Gastroesophageal sphincter (tissue), 4 donors: Measurements from ENCODE around the gene DYNLL2. TPM values are rescaled to one million over a fixed set of nuclear protein-coding genes. Genes with fewer than 3 reads are reported as not detected.
A peak's percentile ranks its signal among the peaks of the same experiment; 100 is the strongest.
"Not testable (repeated sequence)": the region's sequence is repeated elsewhere in the genome, so short reads cannot be mapped to it uniquely, and the experiment has no call there.

Experiments
- ATAC-seq: fragments of 150-250 bp; one replicate; pipeline ENCODE4 v1.9.1; 2016; ENCODE audit warnings: mild to moderate bottlenecking, moderate library complexity
- H3K27ac ChIP-seq, 4 donors: fragments of 200-600 bp; sonication (generic) in 3 of 4; 1 replicate in 3 of 4; 2 replicates in 1 of 4; pipeline ENCODE4 v1.5.1; 2016 to 2019
- H3K27me3 ChIP-seq: fragments of 200-600 bp; sonication (generic); one replicate; pipeline ENCODE4 v1.5.1; 2019
- H3K36me3 ChIP-seq, 2 donors: fragments of 200-600 bp; sonication (generic); one replicate each; pipeline ENCODE4 v1.5.1; 2019; ENCODE audit warnings: control low read depth in 1 of 2
- H3K4me1 ChIP-seq, 3 donors: fragments of 200-600 bp; sonication (generic); 1 replicate in 2 of 3; 2 replicates in 1 of 3; pipeline ENCODE4 v1.5.1; 2016 to 2019; ENCODE audit warnings: control low read depth in 2 of 3
- H3K4me3 ChIP-seq, 2 donors: fragments of 200-600 bp; sonication (generic); one replicate each; pipeline ENCODE4 v1.5.1; 2019; ENCODE audit warnings: mild to moderate bottlenecking in 1 of 2, moderate library complexity in 1 of 2
- H3K9me3 ChIP-seq, 3 donors: fragments of 200-600 bp; sonication (generic); one replicate each; pipeline ENCODE4 v1.5.1; 2017 to 2019; ENCODE audit warnings: control low read depth in 2 of 3
- EP300 ChIP-seq: sonication (generic); formaldehyde crosslinking; IDR thresholded peaks from one replicate; pipeline ENCODE4 v1.6.1; 2017; ENCODE audit warnings: antibody characterized with exemption, mild to moderate bottlenecking
- POLR2A ChIP-seq, 2 donors: fragments of 450-650 bp; IDR thresholded peaks; one replicate each; pipeline ENCODE4 v1.6.1; 2017; ENCODE audit warnings: antibody characterized with exemption in 2 of 2, mild to moderate bottlenecking in 2 of 2, moderate library complexity in 1 of 2
- POLR2AphosphoS5 ChIP-seq: sonication (generic); formaldehyde crosslinking; IDR thresholded peaks from one replicate; pipeline ENCODE4 v1.6.1; 2017; ENCODE audit warnings: antibody characterized with exemption
- WGBS, 2 donors: methylation state at CpG; one replicate each; pipeline ENCODE4 v1.1.5; 2018; ENCODE audit warnings: low coverage in 1 of 2; 5-methylcytosine and 5-hydroxymethylcytosine counted together
- total RNA-seq, 4 donors: library from RNA; depleted of rRNA; stranded (reverse); fragments of >200 nt; gene quantifications; one replicate each; pipeline ENCODE4 v1.1.0, GENCODE V29; 2016
- TF ChIP-seq, protein P1 (sequence below), 4 experiments: fragments of 200-600 bp in 2 of 4; fragments of 450-650 bp in 2 of 4; sonication (generic) in 1 of 4; IDR thresholded peaks; one replicate each; pipeline ENCODE4 v1.5.1; 2017 to 2019; ENCODE audit warnings: antibody characterized with exemption in 4 of 4, mild to moderate bottlenecking in 2 of 4, moderate library complexity in 2 of 4

DYNLL2 gene
- total RNA-seq, 4 donors from 2014 or later = 26.1 to 38.2 (median 31.3) TPM

DNA sequence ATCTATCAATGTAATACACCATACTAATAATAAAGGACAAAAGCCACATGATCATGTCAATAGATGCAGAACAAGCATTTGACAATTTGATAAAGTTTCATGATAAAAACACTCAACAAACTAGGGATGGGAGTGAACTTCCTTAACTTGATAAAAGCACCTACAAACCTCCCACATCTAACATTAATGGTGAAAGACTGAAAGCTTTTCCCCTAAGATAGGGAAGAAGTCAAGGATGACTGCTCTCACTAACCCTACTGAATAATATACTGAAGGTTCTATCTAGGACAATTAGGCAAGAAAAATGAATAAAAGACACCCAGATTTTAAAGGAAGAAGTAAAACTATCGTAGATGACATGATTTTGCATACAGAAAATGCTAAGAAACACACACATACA is 10.4 kb upstream of the DYNLL2 start:
- WGBS, 2 donors = 44 to 69% methylated on average over 1 of the region's 1 CpG
- Histone ChIP-seq H3K4me3 (no peak overlapping the region), H3K27me3 (peaks cover 15% of the 10 kb centered on the region), H3K4me1 (no peaks in the 10 kb centered on the region), H3K36me3 (no peaks in the 10 kb centered on the region), H3K27ac (no peak overlapping the region), H3K9me3 (no peaks in the 10 kb centered on the region)
- TF ChIP-seq POLR2AphosphoS5 (no peak), EP300 (no peak), POLR2A (IDR thresholded peaks at IDR 0.05) (no peak)
- TF ChIP-seq, protein P1, sequence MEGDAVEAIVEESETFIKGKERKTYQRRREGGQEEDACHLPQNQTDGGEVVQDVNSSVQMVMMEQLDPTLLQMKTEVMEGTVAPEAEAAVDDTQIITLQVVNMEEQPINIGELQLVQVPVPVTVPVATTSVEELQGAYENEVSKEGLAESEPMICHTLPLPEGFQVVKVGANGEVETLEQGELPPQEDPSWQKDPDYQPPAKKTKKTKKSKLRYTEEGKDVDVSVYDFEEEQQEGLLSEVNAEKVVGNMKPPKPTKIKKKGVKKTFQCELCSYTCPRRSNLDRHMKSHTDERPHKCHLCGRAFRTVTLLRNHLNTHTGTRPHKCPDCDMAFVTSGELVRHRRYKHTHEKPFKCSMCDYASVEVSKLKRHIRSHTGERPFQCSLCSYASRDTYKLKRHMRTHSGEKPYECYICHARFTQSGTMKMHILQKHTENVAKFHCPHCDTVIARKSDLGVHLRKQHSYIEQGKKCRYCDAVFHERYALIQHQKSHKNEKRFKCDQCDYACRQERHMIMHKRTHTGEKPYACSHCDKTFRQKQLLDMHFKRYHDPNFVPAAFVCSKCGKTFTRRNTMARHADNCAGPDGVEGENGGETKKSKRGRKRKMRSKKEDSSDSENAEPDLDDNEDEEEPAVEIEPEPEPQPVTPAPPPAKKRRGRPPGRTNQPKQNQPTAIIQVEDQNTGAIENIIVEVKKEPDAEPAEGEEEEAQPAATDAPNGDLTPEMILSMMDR (IDR thresholded peaks at IDR 0.05) = no peak
- no peak for ATAC-seq

DNA sequence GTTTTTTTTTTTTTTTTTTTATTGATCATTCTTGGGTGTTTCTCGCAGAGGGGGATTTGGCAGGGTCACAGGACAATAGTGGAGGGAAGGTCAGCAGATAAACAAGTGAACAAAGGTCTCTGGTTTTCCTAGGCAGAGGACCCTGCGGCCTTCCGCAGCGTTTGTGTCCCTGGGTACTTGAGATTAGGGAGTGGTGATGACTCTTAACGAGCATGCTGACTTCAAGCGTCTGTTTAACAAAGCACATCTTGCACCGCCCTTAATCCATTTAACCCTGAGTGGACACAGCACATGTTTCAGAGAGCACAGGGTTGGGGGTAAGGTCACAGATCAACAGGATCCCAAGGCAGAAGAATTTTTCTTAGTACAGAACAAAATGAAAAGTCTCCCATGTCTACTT is 10.0 kb upstream of the DYNLL2 start:
- H3K4me3 ChIP-seq, H3K27ac ChIP-seq, H3K4me1 ChIP-seq, H3K36me3 ChIP-seq, H3K9me3 ChIP-seq, ATAC-seq: not testable (repeated sequence)
- peaks cover 15% of the 10 kb centered on the region for H3K27me3 ChIP-seq
- 63 to 100% methylated on average over 1 of the region's 7 CpGs for WGBS, 2 donors

GRCh38 chr17:58074406-58074805 is 8.8 kb upstream of the DYNLL2 start:
- ATAC-seq, H3K4me3 ChIP-seq, H3K36me3 ChIP-seq, H3K4me1 ChIP-seq, H3K27ac ChIP-seq, H3K9me3 ChIP-seq: not testable (repeated sequence)
- peaks cover 20% of the 10 kb centered on the region for H3K27me3 ChIP-seq
- WGBS, 2 donors = no CpG with 5 or more reads among the region's 28 CpGs

- Histone ChIP-seq H3K27ac (no peak overlapping the region), H3K27me3 (peaks cover 5% of the 10 kb centered on the region), H3K36me3 (no peaks in the 10 kb centered on the region), H3K4me3 (no peak overlapping the region), H3K9me3 (no peaks in the 10 kb centered on the region), H3K4me1 (peaks cover 0 to 12% (median 5%) of the 10 kb centered on the region in 3 donors)
- TF ChIP-seq, protein P1 (IDR thresholded peaks at IDR 0.05) = no peak
- TF ChIP-seq POLR2A (IDR thresholded peaks at IDR 0.05) = no peak
- WGBS, 2 donors = 57 to 80% methylated on average over 1 to 6 of the region's 6 CpGs
- no peak for ATAC-seq
Observed at GRCh38 chr17:58079300-58080033, 3.8 kb upstream of the DYNLL2 start.

DNA sequence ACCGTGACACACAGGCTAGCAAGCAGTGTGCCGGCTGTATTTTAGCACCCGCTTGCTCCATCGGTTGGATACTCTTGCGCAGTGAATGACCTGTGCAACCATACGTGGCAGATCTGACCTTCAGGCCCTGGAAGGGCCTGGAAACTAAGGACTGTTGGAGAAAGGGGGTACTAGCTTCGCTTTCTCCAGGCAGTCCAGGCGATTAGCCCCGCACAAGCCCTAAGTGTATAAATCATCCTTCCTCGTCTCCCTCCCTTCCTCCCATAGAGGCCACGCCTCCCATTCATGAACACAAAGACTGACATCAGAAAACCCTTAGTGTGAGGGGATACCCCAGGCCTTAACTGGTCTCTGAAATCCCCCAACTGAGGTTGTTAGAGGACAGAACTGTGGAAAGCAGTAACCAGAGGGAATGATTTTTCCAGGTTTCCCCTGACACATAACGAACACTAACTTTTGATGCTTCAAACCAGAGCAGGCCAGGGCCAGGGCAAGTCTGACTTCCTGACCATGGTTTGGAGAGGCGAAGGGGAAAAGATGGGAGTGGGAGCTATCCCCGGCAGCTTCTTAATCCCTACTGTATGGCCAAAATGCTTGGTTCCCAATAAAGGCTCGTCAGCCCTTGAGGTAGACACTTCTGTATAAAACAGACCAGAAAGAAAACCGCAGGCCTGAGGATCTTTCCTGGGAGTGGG is 1.4 kb upstream of the DYNLL2 start:
- Histone ChIP-seq H3K4me3 (no peak overlapping the region), H3K9me3 (no peaks in the 10 kb centered on the region), H3K4me1 (peaks cover 0 to 35% (median 23%) of the 10 kb centered on the region in 3 donors), H3K36me3 (peaks cover 0 to 1% of the 10 kb centered on the region in 2 donors), H3K27me3 (peaks cover 5% of the 10 kb centered on the region), H3K27ac (peak overlapping the region in 2 of 4 donors; percentile 98 to 99)
- TF ChIP-seq, protein P1 (IDR thresholded peaks at IDR 0.05) = no peak
- TF ChIP-seq POLR2A (IDR thresholded peaks at IDR 0.05) = no peak
- no peak for TF ChIP-seq POLR2AphosphoS5
- no peak for TF ChIP-seq EP300
- WGBS, 2 donors = 71 to 93% methylated on average over 8 to 11 of the region's 16 CpGs
- ATAC-seq = no peak

DNA sequence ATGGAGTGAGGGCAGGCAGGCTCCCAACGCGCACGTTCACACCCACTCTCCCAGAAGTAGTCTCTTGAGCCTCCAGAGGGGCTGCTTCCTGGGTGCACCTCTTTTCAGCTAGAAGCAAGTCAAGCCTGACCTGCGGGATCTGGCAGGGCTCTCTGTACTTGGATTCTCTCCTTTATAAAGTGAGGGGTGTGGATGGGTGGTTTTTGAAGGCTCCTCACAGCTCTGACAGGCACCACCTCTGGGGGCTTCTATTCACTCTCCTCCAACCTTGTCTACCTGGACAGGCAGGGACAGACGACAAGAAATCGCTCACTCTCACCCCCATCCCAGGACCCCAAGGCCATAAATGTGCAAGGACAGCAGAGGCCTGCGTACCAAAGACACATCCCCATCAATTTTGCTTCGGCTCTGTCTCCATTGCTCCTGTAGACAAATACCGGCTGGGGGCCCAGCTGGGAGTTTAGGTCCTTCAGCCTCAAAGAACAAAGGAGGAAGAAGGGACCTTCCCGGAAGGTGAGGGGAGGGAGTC is 814 bp upstream of the DYNLL2 start:
- Histone ChIP-seq H3K36me3 (peaks cover 0 to 7% of the 10 kb centered on the region in 2 donors), H3K27ac (peak overlapping the region; percentile 82 to 99 (median 98)), H3K27me3 (peaks cover 5% of the 10 kb centered on the region), H3K4me1 (peaks cover 0 to 41% (median 23%) of the 10 kb centered on the region in 3 donors), H3K9me3 (no peaks in the 10 kb centered on the region), H3K4me3 (peak overlapping the region in 1 of 2 donors; percentile 97)
- WGBS, 2 donors = 50 to 77% methylated on average over 3 to 6 of the region's 10 CpGs
- TF ChIP-seq EP300 (no peak), POLR2A (IDR thresholded peaks at IDR 0.05) (no peak)
- TF ChIP-seq, protein P1 (IDR thresholded peaks at IDR 0.05) = no peak
- no peak for ATAC-seq
